ENCODE data around the gene SERPINA4. TPM values are rescaled to one million over a fixed set of nuclear protein-coding genes. Genes with fewer than 3 reads are reported as not detected.

SERPINA4 gene
- total and polyA plus RNA-seq, 4 donors, result not detected

Other genes with a start within 250 kb of the SERPINA4 start
- not detected for gene SERPINA6, start 238.1 kb upstream of the SERPINA4 start, total RNA-seq
- gene SERPINA6, start 238.1 kb upstream of the SERPINA4 start, polyA plus RNA-seq, result not detected
- not detected for gene SERPINA2, start 194.7 kb upstream of the SERPINA4 start, total RNA-seq
- not detected for gene SERPINA2, start 194.7 kb upstream of the SERPINA4 start, polyA plus RNA-seq
- 10 to 100 TPM; 17.8 to 23.1 TPM for gene SERPINA1, start 172.8 kb upstream of the SERPINA4 start, total RNA-seq
- 10 to 100 TPM in 1 of 2 donors, 1 to 10 TPM in 1; 3.5 to 29.8 TPM for gene SERPINA1, start 172.8 kb upstream of the SERPINA4 start, polyA plus RNA-seq
- gene SERPINA11, start 108.6 kb upstream of the SERPINA4 start, total RNA-seq, result not detected
- not detected for gene SERPINA11, start 108.6 kb upstream of the SERPINA4 start, polyA plus RNA-seq
- not detected for gene SERPINA9, start 85.2 kb upstream of the SERPINA4 start, total RNA-seq
- not detected for gene SERPINA9, start 85.2 kb upstream of the SERPINA4 start, polyA plus RNA-seq
- gene SERPINA12, start 52.0 kb upstream of the SERPINA4 start, total RNA-seq, result not detected
- not detected for gene SERPINA12, start 52.0 kb upstream of the SERPINA4 start, polyA plus RNA-seq
- 1 to 10 TPM; 2.3 to 9.0 TPM for gene SERPINA5, start 20.0 kb downstream of the SERPINA4 start, total RNA-seq
- gene SERPINA5, start 20.0 kb downstream of the SERPINA4 start, polyA plus RNA-seq, result under 1 TPM in 1 of 2 donors, not detected in 1; 0.13 TPM
- gene SERPINA3, start 50.9 kb downstream of the SERPINA4 start, total RNA-seq, result 100 to 1,000 TPM; 200 to 220 TPM
- gene SERPINA3, start 50.9 kb downstream of the SERPINA4 start, polyA plus RNA-seq, result 100 to 1,000 TPM in 1 of 2 donors, 10 to 100 TPM in 1; 53.2 to 117 TPM
- 1 to 10 TPM in 1 of 2 donors, under 1 TPM in 1; 0.55 to 1.3 TPM for gene GSC, start 208.7 kb downstream of the SERPINA4 start, total RNA-seq
- not detected for gene GSC, start 208.7 kb downstream of the SERPINA4 start, polyA plus RNA-seq

All from aorta (tissue), 4 donors.